Measurements from ENCODE around the gene COL7A1.

The COL7A1 gene

GRCh38 chr3:48596157-48596556 is 1.0 kb upstream of the COL7A1 start:
- no peaks in the 10 kb centered on the region for H3K27me3 ChIP-seq (ENCODE audit: control insufficient read depth, insufficient read depth, low read length)
- H3K9me3 ChIP-seq (ENCODE audit: control insufficient read depth, insufficient read depth, low read length): no peaks in the 10 kb centered on the region
- peaks cover 61% of the 10 kb centered on the region for H3K36me3 ChIP-seq (ENCODE audit: control insufficient read depth, insufficient read depth, low read length)
- no peak overlapping the region for H3K4me3 ChIP-seq (ENCODE audit: low read depth, low read length)
- no peak overlapping the region for H3K9ac ChIP-seq (ENCODE audit: low read depth, low read length)
- H3K4me1 ChIP-seq (ENCODE audit: control insufficient read depth, insufficient read depth, low read length): peaks cover 9% of the 10 kb centered on the region

GRCh38 chr3:48595526-48596121 is 495 bp upstream of the COL7A1 start:
- H3K4me1 ChIP-seq (ENCODE audit: control insufficient read depth, insufficient read depth, low read length): peaks cover 9% of the 10 kb centered on the region
- H3K9me3 ChIP-seq (ENCODE audit: control insufficient read depth, insufficient read depth, low read length): no peaks in the 10 kb centered on the region
- H3K9ac ChIP-seq (ENCODE audit: low read depth, low read length): no peak overlapping the region
- H3K36me3 ChIP-seq (ENCODE audit: control insufficient read depth, insufficient read depth, low read length): peaks cover 61% of the 10 kb centered on the region
- peak overlapping the region; percentile 31 for H3K4me3 ChIP-seq (ENCODE audit: low read depth, low read length)
- H3K27me3 ChIP-seq (ENCODE audit: control insufficient read depth, insufficient read depth, low read length): no peaks in the 10 kb centered on the region

GRCh38 chr3:48594417-48595049 is 596 bp downstream of the COL7A1 start:
- Histone ChIP-seq H3K4me3 (ENCODE audit: low read depth, low read length) (peak overlapping the region; percentile 53), H3K9me3 (ENCODE audit: control insufficient read depth, insufficient read depth, low read length) (no peaks in the 10 kb centered on the region), H3K36me3 (ENCODE audit: control insufficient read depth, insufficient read depth, low read length) (peaks cover 56% of the 10 kb centered on the region), H3K9ac (ENCODE audit: low read depth, low read length) (peak overlapping the region; percentile 56), H3K4me1 (ENCODE audit: control insufficient read depth, insufficient read depth, low read length) (peaks cover 9% of the 10 kb centered on the region), H3K27me3 (ENCODE audit: control insufficient read depth, insufficient read depth, low read length) (no peaks in the 10 kb centered on the region)

- Histone ChIP-seq H3K27me3 (ENCODE audit: control insufficient read depth, insufficient read depth, low read length) (no peaks in the 10 kb centered on the region), H3K4me1 (ENCODE audit: control insufficient read depth, insufficient read depth, low read length) (peaks cover 9% of the 10 kb centered on the region), H3K4me3 (ENCODE audit: low read depth, low read length) (no peak overlapping the region), H3K9ac (ENCODE audit: low read depth, low read length) (no peak overlapping the region), H3K9me3 (ENCODE audit: control insufficient read depth, insufficient read depth, low read length) (no peaks in the 10 kb centered on the region), H3K36me3 (ENCODE audit: control insufficient read depth, insufficient read depth, low read length) (peaks cover 54% of the 10 kb centered on the region)
Observed at GRCh38 chr3:48593337-48593736, 1.8 kb downstream of the COL7A1 start.

- H3K9ac ChIP-seq (ENCODE audit: low read depth, low read length): no peak overlapping the region
Observed at GRCh38 chr3:48592519-48593087, 2.5 kb downstream of the COL7A1 start.

GRCh38 chr3:48591886-48592518 is 3.1 kb downstream of the COL7A1 start:
- H3K27me3 ChIP-seq (ENCODE audit: control insufficient read depth, insufficient read depth, low read length): no peaks in the 10 kb centered on the region
- peaks cover 9% of the 10 kb centered on the region for H3K4me1 ChIP-seq (ENCODE audit: control insufficient read depth, insufficient read depth, low read length)
- no peak overlapping the region for H3K4me3 ChIP-seq (ENCODE audit: low read depth, low read length)
- H3K9ac ChIP-seq (ENCODE audit: low read depth, low read length): no peak overlapping the region
- peaks cover 57% of the 10 kb centered on the region for H3K36me3 ChIP-seq (ENCODE audit: control insufficient read depth, insufficient read depth, low read length)
- no peaks in the 10 kb centered on the region for H3K9me3 ChIP-seq (ENCODE audit: control insufficient read depth, insufficient read depth, low read length)

More at GRCh38 chr3:48592519-48593087, 2.5 kb downstream of the COL7A1 start:
- Histone ChIP-seq H3K36me3 (ENCODE audit: control insufficient read depth, insufficient read depth, low read length) (peaks cover 53% of the 10 kb centered on the region), H3K9me3 (ENCODE audit: control insufficient read depth, insufficient read depth, low read length) (no peaks in the 10 kb centered on the region), H3K4me3 (ENCODE audit: low read depth, low read length) (no peak overlapping the region), H3K27me3 (ENCODE audit: control insufficient read depth, insufficient read depth, low read length) (no peaks in the 10 kb centered on the region), H3K4me1 (ENCODE audit: control insufficient read depth, insufficient read depth, low read length) (peaks cover 9% of the 10 kb centered on the region)

GRCh38 chr3:48591436-48591835 is 3.7 kb downstream of the COL7A1 start:
- no peaks in the 10 kb centered on the region for H3K27me3 ChIP-seq (ENCODE audit: control insufficient read depth, insufficient read depth, low read length)
- H3K4me3 ChIP-seq (ENCODE audit: low read depth, low read length): no peak overlapping the region
- no peak overlapping the region for H3K9ac ChIP-seq (ENCODE audit: low read depth, low read length)
- no peaks in the 10 kb centered on the region for H3K9me3 ChIP-seq (ENCODE audit: control insufficient read depth, insufficient read depth, low read length)
- H3K36me3 ChIP-seq (ENCODE audit: control insufficient read depth, insufficient read depth, low read length): peaks cover 62% of the 10 kb centered on the region
- H3K4me1 ChIP-seq (ENCODE audit: control insufficient read depth, insufficient read depth, low read length): peaks cover 9% of the 10 kb centered on the region

- no peaks in the 10 kb centered on the region for H3K9me3 ChIP-seq (ENCODE audit: control insufficient read depth, insufficient read depth, low read length)
- no peaks in the 10 kb centered on the region for H3K27me3 ChIP-seq (ENCODE audit: control insufficient read depth, insufficient read depth, low read length)
- peaks cover 78% of the 10 kb centered on the region for H3K36me3 ChIP-seq (ENCODE audit: control insufficient read depth, insufficient read depth, low read length)
- no peak overlapping the region for H3K4me3 ChIP-seq (ENCODE audit: low read depth, low read length)
- no peaks in the 10 kb centered on the region for H3K4me1 ChIP-seq (ENCODE audit: control insufficient read depth, insufficient read depth, low read length)
- H3K9ac ChIP-seq (ENCODE audit: low read depth, low read length): no peak overlapping the region
Observed at GRCh38 chr3:48588230-48588629, 6.9 kb downstream of the COL7A1 start.

GRCh38 chr3:48587686-48588085 is 7.4 kb downstream of the COL7A1 start:
- no peaks in the 10 kb centered on the region for H3K27me3 ChIP-seq (ENCODE audit: control insufficient read depth, insufficient read depth, low read length)
- no peak overlapping the region for H3K9ac ChIP-seq (ENCODE audit: low read depth, low read length)
- no peak overlapping the region for H3K4me3 ChIP-seq (ENCODE audit: low read depth, low read length)
- no peaks in the 10 kb centered on the region for H3K9me3 ChIP-seq (ENCODE audit: control insufficient read depth, insufficient read depth, low read length)
- H3K36me3 ChIP-seq (ENCODE audit: control insufficient read depth, insufficient read depth, low read length): peaks cover 78% of the 10 kb centered on the region
- H3K4me1 ChIP-seq (ENCODE audit: control insufficient read depth, insufficient read depth, low read length): no peaks in the 10 kb centered on the region

GRCh38 chr3:48585411-48585810 is 9.7 kb downstream of the COL7A1 start:
- Histone ChIP-seq H3K27me3 (ENCODE audit: control insufficient read depth, insufficient read depth, low read length) (no peaks in the 10 kb centered on the region), H3K9me3 (ENCODE audit: control insufficient read depth, insufficient read depth, low read length) (no peaks in the 10 kb centered on the region), H3K36me3 (ENCODE audit: control insufficient read depth, insufficient read depth, low read length) (peaks cover 72% of the 10 kb centered on the region), H3K9ac (ENCODE audit: low read depth, low read length) (no peak overlapping the region), H3K4me3 (ENCODE audit: low read depth, low read length) (no peak overlapping the region), H3K4me1 (ENCODE audit: control insufficient read depth, insufficient read depth, low read length) (no peaks in the 10 kb centered on the region)

- no peaks in the 10 kb centered on the region for H3K4me1 ChIP-seq (ENCODE audit: control insufficient read depth, insufficient read depth, low read length)
- no peak overlapping the region for H3K9ac ChIP-seq (ENCODE audit: low read depth, low read length)
- peaks cover 71% of the 10 kb centered on the region for H3K36me3 ChIP-seq (ENCODE audit: control insufficient read depth, insufficient read depth, low read length)
Observed at GRCh38 chr3:48584836-48585235, 10.3 kb downstream of the COL7A1 start.

More at GRCh38 chr3:48584836-48585235, 10.3 kb downstream of the COL7A1 start:
- Histone ChIP-seq H3K27me3 (ENCODE audit: control insufficient read depth, insufficient read depth, low read length) (no peaks in the 10 kb centered on the region), H3K4me3 (ENCODE audit: low read depth, low read length) (no peak overlapping the region), H3K9me3 (ENCODE audit: control insufficient read depth, insufficient read depth, low read length) (no peaks in the 10 kb centered on the region)

Data from iPS-15b (cell line).